GM18519 (cell line): ENCODE data around the gene DRC7.

Experiments used
- ATAC-seq: cut with Tn5 transposase; IDR thresholded peaks from one replicate; pipeline ENCODE4 v1.9.1; 2021; ENCODE audit warnings: mild to moderate bottlenecking, moderate library complexity; ENCODE audit not compliant: unreplicated experiment, low FRiP score

Gene DRC7

GRCh38 chr16:57672824-57673223 is 21.8 kb upstream of the DRC7 start:
- no peak for ATAC-seq

- ATAC-seq = no peak
Measured at GRCh38 chr16:57675741-57676551, 18.7 kb upstream of the DRC7 start.

GRCh38 chr16:57676553-57677085 is 18.0 kb upstream of the DRC7 start:
- ATAC-seq = no peak

GRCh38 chr16:57677622-57678369 is 16.8 kb upstream of the DRC7 start:
- no peak for ATAC-seq

GRCh38 chr16:57679016-57679415 is 15.6 kb upstream of the DRC7 start:
- no peak for ATAC-seq

GRCh38 chr16:57679767-57680482 is 14.7 kb upstream of the DRC7 start:
- no peak for ATAC-seq

- no peak for ATAC-seq
Measured at GRCh38 chr16:57680842-57681375, 13.7 kb upstream of the DRC7 start.

- ATAC-seq = no peak
Measured at GRCh38 chr16:57681950-57682728, 12.5 kb upstream of the DRC7 start.

- ATAC-seq = no peak
Measured at GRCh38 chr16:57682809-57683635, 11.6 kb upstream of the DRC7 start.

GRCh38 chr16:57683636-57684545 is 10.7 kb upstream of the DRC7 start:
- no peak for ATAC-seq

- no peak for ATAC-seq
Measured at GRCh38 chr16:57684626-57685358, 9.8 kb upstream of the DRC7 start.

GRCh38 chr16:57685633-57686032 is 9.0 kb upstream of the DRC7 start:
- no peak for ATAC-seq

GRCh38 chr16:57686577-57686976 is 8.0 kb upstream of the DRC7 start:
- ATAC-seq = no peak

- no peak for ATAC-seq
Measured at GRCh38 chr16:57687363-57687929, 7.2 kb upstream of the DRC7 start.

- no peak for ATAC-seq
Measured at GRCh38 chr16:57688487-57688986, 6.1 kb upstream of the DRC7 start.

- ATAC-seq = no peak
Measured at GRCh38 chr16:57688987-57689761, 5.4 kb upstream of the DRC7 start.
